GM20000 (cell line): ENCODE measurements around the gene NOLC1.

Experiments used
- DNase-seq: peaks from one replicate; pipeline ENCODE4 v3.0.0; 2012; ENCODE audit warnings: low spot score
- CTCF ChIP-seq: IDR thresholded peaks from 2 replicates; pipeline ENCODE4 v1.5.1; 2012; ENCODE audit warnings: mild to moderate bottlenecking, control low read depth; ENCODE audit errors: extremely low read depth, missing control alignments

The NOLC1 gene

GRCh38 chr10:102135956-102136526 is 16.1 kb upstream of the NOLC1 start:
- no peak for TF ChIP-seq CTCF
- no peak for DNase-seq

- no peak for DNase-seq
- no peak for TF ChIP-seq CTCF
Observed at GRCh38 chr10:102139281-102140110, 12.7 kb upstream of the NOLC1 start.

- no peak for DNase-seq
- no peak for TF ChIP-seq CTCF
Observed at GRCh38 chr10:102140218-102140617, 12.0 kb upstream of the NOLC1 start.

GRCh38 chr10:102140913-102141540 is 11.2 kb upstream of the NOLC1 start:
- no peak for DNase-seq

GRCh38 chr10:102141583-102142107 is 10.5 kb upstream of the NOLC1 start:
- no peak for TF ChIP-seq CTCF
- DNase-seq: no peak

More at GRCh38 chr10:102140913-102141540, 11.2 kb upstream of the NOLC1 start:
- no peak for TF ChIP-seq CTCF

DNA sequence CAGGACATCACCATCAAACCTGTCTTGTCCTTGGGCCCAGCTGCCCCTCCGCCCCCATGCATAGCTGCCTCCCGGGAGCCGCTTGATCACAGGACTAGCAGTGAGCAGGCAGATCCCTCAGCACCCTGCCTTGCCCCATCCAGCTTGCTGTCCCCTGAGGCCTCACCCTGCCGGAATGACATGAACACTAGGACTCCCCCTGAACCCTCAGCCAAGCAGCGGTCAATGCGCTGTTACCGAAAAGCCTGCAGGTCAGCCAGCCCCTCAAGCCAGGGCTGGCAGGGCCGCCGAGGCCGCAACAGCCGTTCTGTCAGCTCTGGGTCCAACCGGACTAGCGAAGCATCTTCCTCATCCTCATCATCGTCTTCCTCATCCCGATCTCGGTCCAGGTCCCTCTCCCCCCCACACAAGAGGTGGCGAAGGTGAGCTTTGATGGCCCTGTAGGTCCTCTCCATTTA is 5.2 kb upstream of the NOLC1 start:
- no peak for DNase-seq
- TF ChIP-seq CTCF: no peak

GRCh38 chr10:102147561-102147960 is 4.6 kb upstream of the NOLC1 start:
- no peak for DNase-seq
- no peak for TF ChIP-seq CTCF
